Mesendoderm (in vitro differentiated cells): ENCODE measurements around the gene TAF6.

Experiments
- DNase-seq: peaks from one replicate; pipeline ENCODE4 v3.0.0; 2013
- H2AK5ac ChIP-seq: 2 replicates; pipeline ENCODE4 v1.6.1; 2013; ENCODE audit warnings: low read length, inconsistent platforms
- H2BK120ac ChIP-seq: 2 replicates; pipeline ENCODE4 v1.6.1; 2013; ENCODE audit warnings: low read depth, mild to moderate bottlenecking, low read length, moderate library complexity, mixed read lengths
- H2BK15ac ChIP-seq: replicated peaks from 2 replicates; pipeline ENCODE4 v1.6.1; 2013; ENCODE audit warnings: low read depth, mild to moderate bottlenecking, moderate library complexity
- H2BK5ac ChIP-seq: 2 replicates; pipeline ENCODE4 v1.6.1; 2013; ENCODE audit warnings: low read length, inconsistent platforms
- H3K18ac ChIP-seq: 2 replicates; pipeline ENCODE4 v1.6.1; 2013; ENCODE audit warnings: mild to moderate bottlenecking, low read length, mixed read lengths
- H3K23ac ChIP-seq: one replicate; pipeline ENCODE4 v1.6.1; 2013; ENCODE audit warnings: low read length
- H3K27ac ChIP-seq: 2 replicates; pipeline ENCODE4 v1.5.1; 2013; ENCODE audit warnings: low read depth, mild to moderate bottlenecking, inconsistent platforms, low read length, moderate library complexity
- H3K27me3 ChIP-seq: 2 replicates; pipeline ENCODE4 v1.6.1; 2013; ENCODE audit warnings: low read length, control low read depth, mild to moderate bottlenecking, inconsistent platforms; ENCODE audit not compliant: insufficient read depth, poor library complexity
- H3K36me3 ChIP-seq: 2 replicates; pipeline ENCODE4 v1.6.1; 2013; ENCODE audit warnings: low read length, inconsistent platforms; ENCODE audit not compliant: control insufficient read depth, insufficient read depth
- H3K4ac ChIP-seq: one replicate; pipeline ENCODE4 v1.6.1; 2013; ENCODE audit warnings: low read depth, mild to moderate bottlenecking, low read length, moderate library complexity
- H3K4me1 ChIP-seq: 2 replicates; pipeline ENCODE4 v1.6.1; 2013; ENCODE audit warnings: low read depth, low read length, inconsistent platforms; ENCODE audit not compliant: control insufficient read depth
- H3K4me2 ChIP-seq: 2 replicates; pipeline ENCODE4 v1.6.1; 2013; ENCODE audit warnings: low read length
- H3K4me3 ChIP-seq: 2 replicates; pipeline ENCODE4 v1.5.1; 2013; ENCODE audit warnings: mild to moderate bottlenecking, low read length
- H3K56ac ChIP-seq: one replicate; pipeline ENCODE4 v1.6.1; 2013; ENCODE audit warnings: low read length
- H3K79me1 ChIP-seq: 2 replicates; pipeline ENCODE4 v1.6.1; 2013; ENCODE audit warnings: low read length, inconsistent platforms
- H3K79me2 ChIP-seq: 2 replicates; pipeline ENCODE4 v1.6.1; 2013; ENCODE audit warnings: mild to moderate bottlenecking, low read length; ENCODE audit not compliant: control insufficient read depth, insufficient read depth
- H3K9ac ChIP-seq: 2 replicates; pipeline ENCODE4 v1.6.1; 2013; ENCODE audit warnings: low read length, inconsistent platforms
- H4K5ac ChIP-seq: one replicate; pipeline ENCODE4 v1.6.1; 2013; ENCODE audit warnings: low read length
- H4K8ac ChIP-seq: one replicate; pipeline ENCODE4 v1.6.1; 2013; ENCODE audit warnings: low read depth, mild to moderate bottlenecking, control low read depth, low read length, moderate library complexity
- WGBS: extraction: QIAGEN DNeasy Blood & Tissue Kit; methylation state at CpG from one replicate; pipeline ENCODE4 v1.1.7; 2013; ENCODE audit warnings: low lambda C conversion rate, missing lambda C conversion rate; ENCODE audit not compliant: insufficient coverage; ENCODE audit errors: extremely low coverage; 5-methylcytosine and 5-hydroxymethylcytosine counted together
- small RNA-seq: library from polyadenylated mRNA; stranded (forward); fragments of <200 nt; extraction: miRNeasy Mini kit (QIAGEN cat#:217004); gene quantifications from one replicate; pipeline ENCODE3, GENCODE V24; 2013; ENCODE audit not compliant: insufficient read depth

Gene TAF6

GRCh38 chr7:100061518-100062193, 57.5 kb downstream of the TAF6 start:
- Histone ChIP-seq H3K9ac (no peak overlapping the region), H3K27ac (no peak overlapping the region), H2AK5ac (no peak overlapping the region), H3K23ac (no peak overlapping the region), H2BK5ac (no peak overlapping the region), H3K36me3 (peaks cover 24% of the 10 kb centered on the region), H3K4me1 (no peaks in the 10 kb centered on the region), H3K56ac (no peak overlapping the region), H4K5ac (no peak overlapping the region), H3K4me3 (no peak overlapping the region), H3K79me1 (no peaks in the 10 kb centered on the region), H3K4me2 (no peak overlapping the region), H4K8ac (no peak overlapping the region), H2BK15ac (no peak overlapping the region), H3K4ac (no peak overlapping the region), H3K79me2 (no peaks in the 10 kb centered on the region), H3K18ac (no peak overlapping the region), H2BK120ac (no peak overlapping the region), H3K27me3 (no peaks in the 10 kb centered on the region)
- no peak for DNase-seq
- WGBS: no CpG with 5 or more reads among the region's 11 CpGs

GRCh38 chr7:100059251-100059739, 59.9 kb downstream of the TAF6 start:
- Histone ChIP-seq H3K4me1 (no peaks in the 10 kb centered on the region), H2BK5ac (no peak overlapping the region), H3K56ac (no peak overlapping the region), H3K79me1 (no peaks in the 10 kb centered on the region), H3K4me3 (no peak overlapping the region), H3K4me2 (no peak overlapping the region), H3K79me2 (no peaks in the 10 kb centered on the region), H2BK15ac (no peak overlapping the region), H4K8ac (no peak overlapping the region), H2BK120ac (no peak overlapping the region), H3K27me3 (no peaks in the 10 kb centered on the region), H3K9ac (no peak overlapping the region), H3K23ac (no peak overlapping the region), H3K27ac (no peak overlapping the region), H4K5ac (no peak overlapping the region), H3K4ac (no peak overlapping the region), H3K18ac (no peak overlapping the region), H2AK5ac (no peak overlapping the region), H3K36me3 (peaks cover 20% of the 10 kb centered on the region)
- DNase-seq: no peak
- no CpG with 5 or more reads among the region's 5 CpGs for WGBS

Small RNAs within 50 kb of the gene (small RNA-seq; reads per million reads assigned to genes)
- gene MIR106B (2,626 reads per million, percentile 99 among the genes with 10 or more reads in this experiment), gene MIR25 (34,560 reads per million, percentile 100 among the genes with 10 or more reads in this experiment), gene MIR93 (12,531 reads per million, percentile 100 among the genes with 10 or more reads in this experiment)
